PC-9 (cell line): ENCODE data around the gene AK5. TPM values are rescaled to one million over a fixed set of nuclear protein-coding genes. Genes with fewer than 3 reads are reported as not detected.
"Not testable (repeated sequence)": the region's sequence is repeated elsewhere in the genome, so short reads cannot be mapped to it uniquely, and the experiment has no call there.

Source experiments
- BruUV-seq: library from RNA; stranded (reverse); fragments of 400-500 nt; replicated peaks from 2 replicates; lab custom pipeline; 2021; lab: Mats Ljungman, UMichigan
- CTCF ChIA-PET: fragments of 300-600 bp; sonication (Branson Sonifier 250); formaldehyde crosslinking; loops from one replicate; lab custom pipeline; 2022; ENCODE audit warnings: antibody characterized with exemption; lab: Charles Lee
- POLR2A ChIA-PET: fragments of 300-600 bp; sonication (Branson Sonifier 250); formaldehyde crosslinking; loops from one replicate; lab custom pipeline; 2022; ENCODE audit warnings: antibody characterized with exemption; ENCODE audit not compliant: unreplicated experiment; lab: Charles Lee
- DNase-seq, 2 experiments: peaks; one replicate each; pipeline versions ENCODE4 v3.0.0 to v3.0.0-alpha.2; 2015 to 2022; ENCODE audit warnings: mixed read lengths in 1 of 2
- H2AFZ ChIP-seq: fragments of 200-600 bp; sonication (generic); 2 replicates; pipeline ENCODE4 v1.8.1; 2017; ENCODE audit warnings: antibody characterized with exemption
- H3F3A ChIP-seq: fragments of 200-600 bp; sonication (generic); 2 replicates; pipeline ENCODE4 v1.8.1; 2017; ENCODE audit warnings: antibody characterized with exemption, mild to moderate bottlenecking, low read depth; ENCODE audit not compliant: insufficient read depth
- H3K27ac ChIP-seq: fragments of 200-600 bp; sonication (generic); 2 replicates; pipeline ENCODE4 v1.6.1; 2016; ENCODE audit warnings: mixed run types
- H3K27me3 ChIP-seq: fragments of 200-600 bp; sonication (generic); 2 replicates; pipeline ENCODE4 v1.6.1; 2016; ENCODE audit warnings: low read depth, mixed run types; ENCODE audit not compliant: insufficient read depth
- H3K36me3 ChIP-seq: fragments of 200-600 bp; sonication (generic); 2 replicates; pipeline ENCODE4 v1.6.1; 2016; ENCODE audit warnings: low read depth, mixed run types
- H3K4me1 ChIP-seq: fragments of 200-600 bp; sonication (generic); replicated peaks from 2 replicates; pipeline ENCODE4 v1.6.1; 2016; ENCODE audit warnings: mixed run types; ENCODE audit not compliant: insufficient read depth
- H3K4me2 ChIP-seq: fragments of 200-600 bp; sonication (generic); 2 replicates; pipeline ENCODE4 v1.6.1; 2017; ENCODE audit warnings: mixed run types
- H3K4me3 ChIP-seq: fragments of 200-600 bp; sonication (generic); 2 replicates; pipeline ENCODE4 v1.6.1; 2016; ENCODE audit warnings: mixed run types
- H3K79me2 ChIP-seq: fragments of 200-600 bp; sonication (generic); 2 replicates; pipeline ENCODE4 v1.6.1; 2017; ENCODE audit warnings: low read depth, mixed run types
- H3K9me2 ChIP-seq: fragments of 200-600 bp; sonication (generic); 2 replicates; pipeline ENCODE4 v1.8.1; 2017; ENCODE audit warnings: mild to moderate bottlenecking; ENCODE audit not compliant: insufficient read depth
- H3K9me3 ChIP-seq: fragments of 200-600 bp; sonication (generic); 2 replicates; pipeline ENCODE4 v1.8.1; 2016; ENCODE audit warnings: low read depth; ENCODE audit not compliant: insufficient read depth
- H4K20me1 ChIP-seq: fragments of 200-600 bp; sonication (generic); 2 replicates; pipeline ENCODE4 v1.8.1; 2017; ENCODE audit not compliant: insufficient read depth
- CTCF ChIP-seq: fragments of 200-600 bp; sonication (generic); conservative IDR thresholded peaks from 2 replicates; pipeline ENCODE4 v1.6.1; 2017; ENCODE audit warnings: mixed run types, antibody characterized with exemption, mild to moderate bottlenecking, moderate library complexity
- EZH2 ChIP-seq: fragments of 200-600 bp; sonication (generic); IDR thresholded peaks from 2 replicates; pipeline ENCODE4 v1.8.0; 2017; ENCODE audit warnings: antibody characterized with exemption, low read depth
- intact Hi-C: fragments of 100-400 bp; cut with micrococcal nuclease; formaldehyde crosslinking; loops from one replicate; pipeline ENCODE4 v1.10.0; 2022; ENCODE audit not compliant: unreplicated experiment
- total RNA-seq: library from RNA; stranded (reverse); gene quantifications from 2 replicates; pipeline ENCODE4 v1.2.3, GENCODE V29; 2021

AK5 gene
- total RNA-seq, 1 experiment from 2014 or later = 1.2 TPM

DNA sequence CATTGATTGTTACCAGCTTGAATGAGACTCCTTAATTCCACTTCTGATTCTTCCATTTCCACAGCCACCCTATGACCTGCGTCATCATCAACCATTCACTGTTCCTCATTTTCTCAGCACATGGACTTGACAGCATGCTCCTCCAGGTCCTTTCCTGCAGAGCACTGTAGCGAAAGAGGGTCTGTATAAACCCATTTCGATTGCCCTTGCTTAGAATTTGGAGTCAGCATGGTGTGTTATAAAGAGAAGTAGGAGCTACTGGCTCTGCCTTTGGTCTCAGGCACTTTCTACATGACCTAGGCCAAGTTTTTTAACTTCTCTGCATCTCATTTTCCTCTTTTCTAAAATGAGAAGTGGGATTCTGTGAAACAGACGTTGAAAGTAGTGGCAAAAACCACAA lies 133.8 kb downstream of the AK5 start:
- H3K9me3 ChIP-seq = no peaks in the 10 kb centered on the region; the same call in 1 of the 2 replicates
- CTCF ChIA-PET = no interaction called here
- no peak for DNase-seq
- no peaks in the 10 kb centered on the region for H3K27me3 ChIP-seq
- peaks cover 16% of the 10 kb centered on the region; the same call in 1 of the 2 replicates for H3F3A ChIP-seq
- H2AFZ ChIP-seq = no peak overlapping the region
- no TSS peak for BruUV-seq
- H3K27ac ChIP-seq = no peak overlapping the region
- H3K79me2 ChIP-seq = no peaks in the 10 kb centered on the region
- intact Hi-C loops = loop anchor here (10.0 kb wide), 1 partner anchor 119 kb away; no protein-coding TSS in a partner anchor
- peaks cover 36% of the 10 kb centered on the region for H3K4me1 ChIP-seq
- TF ChIP-seq CTCF (no peak), EZH2 (no peak)
- H3K36me3 ChIP-seq = no peaks in the 10 kb centered on the region
- no peak overlapping the region for H3K4me2 ChIP-seq
- no peak overlapping the region for H3K4me3 ChIP-seq
- POLR2A ChIA-PET = no interaction called here
- H4K20me1 ChIP-seq = no peaks in the 10 kb centered on the region
- H3K9me2 ChIP-seq = no peaks in the 10 kb centered on the region

DNA sequence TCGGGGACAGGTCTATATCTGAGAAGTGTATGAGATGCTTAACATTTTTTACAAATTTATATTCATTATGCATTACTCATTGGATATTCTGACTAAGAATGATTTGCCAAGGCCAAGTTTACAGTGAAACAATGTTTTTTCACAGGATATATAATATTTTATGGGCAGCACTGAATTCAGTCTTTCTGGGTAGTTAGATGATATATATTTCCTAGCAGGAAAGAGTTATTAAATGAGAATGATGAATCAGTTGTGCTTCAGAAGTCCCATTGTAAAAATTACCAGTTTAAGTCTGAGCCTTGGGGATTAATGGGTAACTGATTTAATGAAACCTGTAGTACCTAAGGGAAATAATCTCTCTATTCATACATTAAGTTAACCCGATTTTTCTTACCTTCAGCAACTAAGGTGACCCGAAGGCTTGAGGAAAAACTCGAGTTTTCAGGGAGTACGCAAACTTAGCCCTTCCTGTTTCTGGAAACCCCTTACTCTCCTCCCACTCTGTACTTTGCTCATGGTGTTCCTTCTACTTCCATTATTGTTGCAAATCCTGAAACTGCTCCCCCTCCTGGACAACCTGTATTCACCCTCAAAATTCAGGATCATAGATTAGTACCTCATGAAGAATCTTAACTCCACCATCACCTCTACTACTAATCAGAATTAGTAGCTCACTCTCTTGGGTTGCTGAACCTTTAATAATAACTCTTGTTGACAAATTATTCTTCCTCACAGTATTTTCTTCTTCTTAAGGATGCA lies 135.1 kb downstream of the AK5 start:
- peaks cover 39% of the 10 kb centered on the region for H3K4me1 ChIP-seq
- no peak for TF ChIP-seq EZH2
- TF ChIP-seq CTCF = peak; percentile 64
- peaks cover 14% of the 10 kb centered on the region; the same call in 1 of the 2 replicates for H3F3A ChIP-seq
- no peaks in the 10 kb centered on the region for H3K36me3 ChIP-seq
- no peak overlapping the region for H3K4me3 ChIP-seq
- no peak for DNase-seq
- H3K9me3 ChIP-seq = no peaks in the 10 kb centered on the region; the same call in 1 of the 2 replicates
- no peaks in the 10 kb centered on the region for H3K79me2 ChIP-seq
- ChIA-PET CTCF (no interaction called here), POLR2A (no interaction called here)
- no peak overlapping the region for H2AFZ ChIP-seq
- H4K20me1 ChIP-seq = no peaks in the 10 kb centered on the region
- BruUV-seq = no TSS peak
- H3K9me2 ChIP-seq = no peaks in the 10 kb centered on the region
- H3K27me3 ChIP-seq = no peaks in the 10 kb centered on the region
- no peak overlapping the region for H3K27ac ChIP-seq
- intact Hi-C loops = loop anchor here (10.0 kb wide), 1 partner anchor 118 kb away; no protein-coding TSS in a partner anchor
- no peak overlapping the region for H3K4me2 ChIP-seq

- H3K9me3 ChIP-seq, H3K27me3 ChIP-seq, H3K79me2 ChIP-seq, H4K20me1 ChIP-seq, H3K9me2 ChIP-seq, H3F3A ChIP-seq, H2AFZ ChIP-seq, DNase-seq, H3K27ac ChIP-seq, H3K36me3 ChIP-seq, CTCF ChIA-PET, BruUV-seq, POLR2A ChIA-PET, H3K4me2 ChIP-seq, H3K4me3 ChIP-seq: not testable (repeated sequence)
- peaks cover 27% of the 10 kb centered on the region for H3K4me1 ChIP-seq
- intact Hi-C loops = loop anchor here (10.0 kb wide), 1 partner anchor 117 kb away; no protein-coding TSS in a partner anchor
Observed at GRCh38 chr1:77418055-77418454, 136.2 kb downstream of the AK5 start.
